ENCODE data around the gene GRN.

GRCh38 chr17:44356241-44356640, 11.1 kb downstream of the GRN start:
- TF ChIP-seq, protein P1, sequence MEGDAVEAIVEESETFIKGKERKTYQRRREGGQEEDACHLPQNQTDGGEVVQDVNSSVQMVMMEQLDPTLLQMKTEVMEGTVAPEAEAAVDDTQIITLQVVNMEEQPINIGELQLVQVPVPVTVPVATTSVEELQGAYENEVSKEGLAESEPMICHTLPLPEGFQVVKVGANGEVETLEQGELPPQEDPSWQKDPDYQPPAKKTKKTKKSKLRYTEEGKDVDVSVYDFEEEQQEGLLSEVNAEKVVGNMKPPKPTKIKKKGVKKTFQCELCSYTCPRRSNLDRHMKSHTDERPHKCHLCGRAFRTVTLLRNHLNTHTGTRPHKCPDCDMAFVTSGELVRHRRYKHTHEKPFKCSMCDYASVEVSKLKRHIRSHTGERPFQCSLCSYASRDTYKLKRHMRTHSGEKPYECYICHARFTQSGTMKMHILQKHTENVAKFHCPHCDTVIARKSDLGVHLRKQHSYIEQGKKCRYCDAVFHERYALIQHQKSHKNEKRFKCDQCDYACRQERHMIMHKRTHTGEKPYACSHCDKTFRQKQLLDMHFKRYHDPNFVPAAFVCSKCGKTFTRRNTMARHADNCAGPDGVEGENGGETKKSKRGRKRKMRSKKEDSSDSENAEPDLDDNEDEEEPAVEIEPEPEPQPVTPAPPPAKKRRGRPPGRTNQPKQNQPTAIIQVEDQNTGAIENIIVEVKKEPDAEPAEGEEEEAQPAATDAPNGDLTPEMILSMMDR (IDR thresholded peaks at IDR 0.05 in 2 of 3, conservative IDR thresholded peaks at IDR 0.05 in 1 of 3; ENCODE audit: borderline replicate concordance in 1 of 3, insufficient read depth in 1 of 3, low read depth in 2 of 3, low read length in 2 of 3), result no peak
- no peak for TF ChIP-seq EZH2phosphoT487 (IDR thresholded peaks at IDR 0.05; ENCODE audit: borderline replicate concordance)
- no peak for TF ChIP-seq POLR2AphosphoS5 (IDR thresholded peaks at IDR 0.05; ENCODE audit: low read depth, low read length)
- TF ChIP-seq TCF7L2 (IDR thresholded peaks at IDR 0.05; ENCODE audit: borderline replicate concordance, extremely low read depth, insufficient read depth, insufficient read length), result no peak
- TF ChIP-seq REST (IDR thresholded peaks at IDR 0.05; ENCODE audit: low read depth), result no peak
- no peak for TF ChIP-seq CBX3 (IDR thresholded peaks at IDR 0.05; ENCODE audit: low read depth)
- no peak for TF ChIP-seq JUND (IDR thresholded peaks at IDR 0.05)

Data from HCT116 (cell line).